WI38 (cell line): Measurements from ENCODE around the gene CEMP1.

Experiments used
- H3K4me3 ChIP-seq: 2 replicates; pipeline ENCODE4 v1.5.1; 2011; ENCODE audit warnings: low read depth, mild to moderate bottlenecking, control low read depth, low read length
- CTCF ChIP-seq: IDR thresholded peaks from 2 replicates; pipeline ENCODE4 v1.5.1; 2012; ENCODE audit warnings: low read depth, mild to moderate bottlenecking, control low read depth, low read length

CEMP1 gene

GRCh38 chr16:2527071-2527783, 4.0 kb downstream of the CEMP1 start:
- TF ChIP-seq CTCF: no peak
- no peak overlapping the region for H3K4me3 ChIP-seq

- TF ChIP-seq CTCF: no peak
- no peak overlapping the region for H3K4me3 ChIP-seq
These were observed 5.1 kb downstream of the CEMP1 start for GRCh38 chr16:2526135-2526534.

- no peak for TF ChIP-seq CTCF
- no peak overlapping the region for H3K4me3 ChIP-seq
These were observed 6.8 kb downstream of the CEMP1 start for GRCh38 chr16:2524339-2524938.

GRCh38 chr16:2523801-2524231, 7.4 kb downstream of the CEMP1 start:
- no peak for TF ChIP-seq CTCF
- H3K4me3 ChIP-seq: no peak overlapping the region

GRCh38 chr16:2520784-2521531, 10.2 kb downstream of the CEMP1 start:
- no peak for TF ChIP-seq CTCF
- peak overlapping the region; percentile 69 for H3K4me3 ChIP-seq

- no peak for TF ChIP-seq CTCF
These were observed 11.0 kb downstream of the CEMP1 start, which contains the start of gene AMDHD2 for GRCh38 chr16:2520097-2520783. TSS of gene AMDHD2 (plus strand) at chr16:2520371. CDS start at chr16:2520459, 88 bp downstream.

GRCh38 chr16:2519711-2520080, 11.5 kb downstream of the CEMP1 start:
- H3K4me3 ChIP-seq: 0 out of 2 replicates have a peak overlapping the region, but pooled peaks have one; percentile 30
- no peak for TF ChIP-seq CTCF

More at GRCh38 chr16:2520097-2520783, 11.0 kb downstream of the CEMP1 start, which contains the start of gene AMDHD2:
- peak within 1 kb of the TSS; percentile 69 for H3K4me3 ChIP-seq
